ENCODE results near the gene GALNTL6.

The GALNTL6 gene

GRCh38 chr4:172253409-172253808 is 440.2 kb downstream of the GALNTL6 start:
- no peak for DNase-seq

- no peak for DNase-seq
These were observed 443.6 kb downstream of the GALNTL6 start for GRCh38 chr4:172256820-172257219.

GRCh38 chr4:172270397-172270796 is 457.2 kb downstream of the GALNTL6 start:
- DNase-seq, result no peak

GRCh38 chr4:172287117-172287516 is 473.9 kb downstream of the GALNTL6 start:
- no peak for DNase-seq

- no peak for DNase-seq
These were observed 492.5 kb downstream of the GALNTL6 start for GRCh38 chr4:172305698-172306097.

- DNase-seq, result no peak
These were observed 494.9 kb downstream of the GALNTL6 start for GRCh38 chr4:172308078-172308477.

GRCh38 chr4:172311682-172312081 is 498.5 kb downstream of the GALNTL6 start:
- no peak for DNase-seq

GRCh38 chr4:172323288-172323687 is 510.1 kb downstream of the GALNTL6 start:
- DNase-seq, result no peak

GRCh38 chr4:172344308-172344938 is 531.2 kb downstream of the GALNTL6 start:
- DNase-seq, result no peak

GRCh38 chr4:172348426-172348825 is 535.2 kb downstream of the GALNTL6 start:
- no peak for DNase-seq

- no peak for DNase-seq
These were observed 539.2 kb downstream of the GALNTL6 start for GRCh38 chr4:172352356-172352755.

GRCh38 chr4:172356016-172356415 is 542.8 kb downstream of the GALNTL6 start:
- no peak for DNase-seq

- no peak for DNase-seq
These were observed 543.9 kb downstream of the GALNTL6 start for GRCh38 chr4:172357006-172357540.

GRCh38 chr4:172362569-172362968 is 549.4 kb downstream of the GALNTL6 start:
- no peak for DNase-seq

GRCh38 chr4:172369471-172369959 is 556.3 kb downstream of the GALNTL6 start:
- no peak for DNase-seq

- DNase-seq, result no peak
These were observed 564.4 kb downstream of the GALNTL6 start for GRCh38 chr4:172377486-172378140.

- DNase-seq, result no peak
These were observed 566.6 kb downstream of the GALNTL6 start for GRCh38 chr4:172379834-172380233.

- no peak for DNase-seq
These were observed 577.1 kb downstream of the GALNTL6 start for GRCh38 chr4:172390331-172390730.

GRCh38 chr4:172392741-172393140 is 579.5 kb downstream of the GALNTL6 start:
- DNase-seq, result no peak

- DNase-seq, result no peak
These were observed 580.0 kb downstream of the GALNTL6 start for GRCh38 chr4:172393220-172393619.

GRCh38 chr4:172404676-172405075 is 591.5 kb downstream of the GALNTL6 start:
- no peak for DNase-seq

- DNase-seq, result no peak
These were observed 597.2 kb downstream of the GALNTL6 start for GRCh38 chr4:172410363-172410762.

GRCh38 chr4:172411149-172411548 is 597.9 kb downstream of the GALNTL6 start:
- DNase-seq, result no peak

- DNase-seq, result no peak
These were observed 599.8 kb downstream of the GALNTL6 start for GRCh38 chr4:172412851-172413580.

Measured in activated CD8-positive, alpha-beta memory T cell treated with anti-CD3 and anti-CD28 coated beads, Interleukin-2, amount 50 U/mL, for 48 hours (primary cell).